SK-N-DZ (cell line): ENCODE measurements around the gene COL10A1.
"Not testable (repeated sequence)": the region's sequence is repeated elsewhere in the genome, so short reads cannot be mapped to it uniquely, and the experiment has no call there.

Experiments used
- DNase-seq: peaks from one replicate; pipeline ENCODE4 v3.0.0-alpha.2; 2015; ENCODE audit warnings: low spot score

Gene COL10A1

GRCh38 chr6:116127771-116128493 is 2.0 kb upstream of the COL10A1 start:
- DNase-seq: peak; percentile 70

GRCh38 chr6:116120430-116120829 is 5.5 kb downstream of the COL10A1 start:
- no peak for DNase-seq

GRCh38 chr6:116118608-116119007 is 7.3 kb downstream of the COL10A1 start:
- DNase-seq: no peak

- DNase-seq: no peak
These were observed 10.2 kb downstream of the COL10A1 start for GRCh38 chr6:116115781-116116180.

GRCh38 chr6:116113386-116113785 is 12.5 kb downstream of the COL10A1 start:
- no peak for DNase-seq

GRCh38 chr6:116111552-116112528 is 14.1 kb downstream of the COL10A1 start:
- DNase-seq: peak; percentile 30

- DNase-seq: peak; percentile 82
These were observed 17.1 kb downstream of the COL10A1 start for GRCh38 chr6:116108836-116109235.

GRCh38 chr6:116106146-116106545 is 19.8 kb downstream of the COL10A1 start:
- no peak for DNase-seq

- DNase-seq: no peak
These were observed 20.7 kb downstream of the COL10A1 start for GRCh38 chr6:116105247-116105646.

- no peak for DNase-seq
These were observed 21.3 kb downstream of the COL10A1 start for GRCh38 chr6:116104636-116105035.

- DNase-seq: no peak
These were observed 23.1 kb downstream of the COL10A1 start for GRCh38 chr6:116102873-116103272.

- no peak for DNase-seq
These were observed 24.1 kb downstream of the COL10A1 start for GRCh38 chr6:116101790-116102189.

GRCh38 chr6:116101302-116101718 is 24.6 kb downstream of the COL10A1 start:
- DNase-seq: no peak

GRCh38 chr6:116100419-116101301 is 25.3 kb downstream of the COL10A1 start, which contains the start of gene NT5DC1:
NT5DC1 (plus strand) TSS chr6:116100853; CDS start chr6:116100931, 78 bp downstream.
- DNase-seq: peak; percentile 85

GRCh38 chr6:116099036-116099435 is 26.9 kb downstream of the COL10A1 start:
- no peak for DNase-seq

GRCh38 chr6:116096979-116097816 is 28.7 kb downstream of the COL10A1 start:
- DNase-seq: no peak

- DNase-seq: not testable (repeated sequence)
These were observed 29.7 kb downstream of the COL10A1 start for GRCh38 chr6:116096048-116096759.

GRCh38 chr6:116094041-116094440 is 31.9 kb downstream of the COL10A1 start:
- DNase-seq: no peak

GRCh38 chr6:116090251-116090650 is 35.7 kb downstream of the COL10A1 start:
- no peak for DNase-seq

- DNase-seq: no peak
These were observed 37.0 kb downstream of the COL10A1 start for GRCh38 chr6:116088946-116089345.
